Fibroblast of villous mesenchyme (primary cell): Measurements from ENCODE around the gene SYT5. TPM values are rescaled to one million over a fixed set of nuclear protein-coding genes. Genes with fewer than 3 reads are reported as not detected.

Source experiments
- DNase-seq: peaks from one replicate; pipeline ENCODE4 v3.0.0-alpha.2; 2010; ENCODE audit warnings: low read depth
- H3K4me3 ChIP-seq: 2 replicates; pipeline ENCODE4 v1.5.1; 2011; ENCODE audit warnings: low read depth, mild to moderate bottlenecking, low read length
- total RNA-seq: library from RNA; depleted of rRNA; stranded (reverse); fragments of >200 nt; gene quantifications from 2 replicates; pipeline ENCODE4 v1.2.3, GENCODE V29; 2012
- TF ChIP-seq, protein P1 (sequence below): IDR thresholded peaks from 2 replicates; pipeline ENCODE4 v1.5.1; 2012; ENCODE audit warnings: low read depth, mild to moderate bottlenecking, low read length; ENCODE audit not compliant: insufficient read depth

The SYT5 gene
- total RNA-seq, 1 donor, result 0.86 TPM

DNA sequence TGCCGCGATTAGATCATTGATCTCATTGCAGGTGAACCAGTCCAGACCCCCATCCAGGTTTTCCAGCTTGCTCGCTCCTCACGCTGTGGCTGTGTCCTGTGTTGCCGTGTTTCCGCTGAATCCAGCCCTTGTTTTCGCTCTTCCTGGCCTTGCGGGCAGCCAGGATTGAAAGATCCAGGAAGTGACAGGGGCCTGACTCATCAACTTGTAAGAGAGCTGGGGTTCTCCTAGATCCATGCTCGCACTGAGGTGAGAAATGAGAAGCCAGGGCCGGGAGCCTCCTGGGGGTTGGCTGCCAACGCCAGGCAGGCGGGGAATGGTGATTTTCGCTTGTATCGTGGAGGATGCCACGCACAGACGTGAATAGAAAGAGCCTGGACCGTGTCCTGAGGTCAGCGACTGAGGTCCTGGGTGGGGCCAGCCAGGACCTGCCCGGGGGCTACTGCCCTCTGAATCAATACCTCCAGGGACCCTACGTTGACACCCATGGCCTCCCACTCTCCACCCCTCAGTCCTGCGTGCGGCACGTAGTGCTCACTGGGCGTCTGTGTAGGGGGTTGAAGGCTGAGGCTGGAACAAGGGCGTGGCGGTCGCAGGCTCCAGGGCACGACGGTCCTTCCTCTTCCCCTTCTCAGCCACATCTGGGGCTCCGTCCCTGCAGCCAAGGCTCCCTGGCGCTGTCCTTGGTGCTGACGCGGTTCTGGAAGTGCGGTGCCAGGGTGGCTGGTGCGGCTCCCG, 36.5 kb upstream of the SYT5 start:
- peak overlapping the region; percentile 66 for H3K4me3 ChIP-seq
- DNase-seq, result peak; percentile 99
- TF ChIP-seq, protein P1, sequence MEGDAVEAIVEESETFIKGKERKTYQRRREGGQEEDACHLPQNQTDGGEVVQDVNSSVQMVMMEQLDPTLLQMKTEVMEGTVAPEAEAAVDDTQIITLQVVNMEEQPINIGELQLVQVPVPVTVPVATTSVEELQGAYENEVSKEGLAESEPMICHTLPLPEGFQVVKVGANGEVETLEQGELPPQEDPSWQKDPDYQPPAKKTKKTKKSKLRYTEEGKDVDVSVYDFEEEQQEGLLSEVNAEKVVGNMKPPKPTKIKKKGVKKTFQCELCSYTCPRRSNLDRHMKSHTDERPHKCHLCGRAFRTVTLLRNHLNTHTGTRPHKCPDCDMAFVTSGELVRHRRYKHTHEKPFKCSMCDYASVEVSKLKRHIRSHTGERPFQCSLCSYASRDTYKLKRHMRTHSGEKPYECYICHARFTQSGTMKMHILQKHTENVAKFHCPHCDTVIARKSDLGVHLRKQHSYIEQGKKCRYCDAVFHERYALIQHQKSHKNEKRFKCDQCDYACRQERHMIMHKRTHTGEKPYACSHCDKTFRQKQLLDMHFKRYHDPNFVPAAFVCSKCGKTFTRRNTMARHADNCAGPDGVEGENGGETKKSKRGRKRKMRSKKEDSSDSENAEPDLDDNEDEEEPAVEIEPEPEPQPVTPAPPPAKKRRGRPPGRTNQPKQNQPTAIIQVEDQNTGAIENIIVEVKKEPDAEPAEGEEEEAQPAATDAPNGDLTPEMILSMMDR, result no peak

DNA sequence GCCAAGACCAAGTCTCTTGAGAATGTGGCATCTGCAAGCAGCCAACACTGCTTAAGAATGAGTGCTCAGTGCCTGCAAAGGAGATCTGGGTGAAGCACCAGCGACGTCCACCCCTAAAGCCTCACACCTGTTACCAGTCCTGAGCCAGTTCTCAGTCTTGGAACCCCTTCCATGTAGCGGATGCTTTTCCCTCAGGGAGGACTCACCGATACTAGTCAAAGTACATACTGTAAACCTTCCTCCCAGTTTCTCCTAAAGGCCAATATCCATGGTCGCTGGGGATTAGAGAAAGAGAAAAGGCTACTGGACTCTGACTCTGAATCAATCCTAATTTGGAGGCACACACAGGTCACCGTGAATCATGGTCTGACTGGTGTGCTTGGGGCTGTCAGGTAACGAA, 33.5 kb upstream of the SYT5 start:
- H3K4me3 ChIP-seq, result no peak overlapping the region
- no peak for DNase-seq
- TF ChIP-seq, protein P1, result no peak

DNA sequence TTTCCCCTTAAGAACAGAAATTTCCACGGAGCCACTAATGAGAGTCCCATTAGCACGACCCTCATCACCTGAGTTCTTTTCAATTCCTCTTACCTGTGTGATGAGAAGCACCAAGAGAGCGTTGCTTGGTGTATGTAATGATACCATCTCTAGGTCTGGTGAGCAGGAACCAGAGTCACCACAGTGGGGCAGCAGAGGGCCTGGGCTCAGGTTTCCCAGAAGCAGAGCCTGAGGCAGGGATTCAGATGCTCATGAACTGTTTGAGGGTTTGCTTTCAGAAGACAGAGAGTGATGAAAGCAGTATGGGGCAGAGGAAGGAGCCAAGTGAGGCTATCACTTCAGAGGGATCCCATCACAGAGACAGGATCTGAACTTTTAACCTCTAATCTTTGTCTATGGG, 32.4 kb upstream of the SYT5 start:
- TF ChIP-seq, protein P1, result peak; percentile 19
- no peak overlapping the region for H3K4me3 ChIP-seq
- no peak for DNase-seq

DNA sequence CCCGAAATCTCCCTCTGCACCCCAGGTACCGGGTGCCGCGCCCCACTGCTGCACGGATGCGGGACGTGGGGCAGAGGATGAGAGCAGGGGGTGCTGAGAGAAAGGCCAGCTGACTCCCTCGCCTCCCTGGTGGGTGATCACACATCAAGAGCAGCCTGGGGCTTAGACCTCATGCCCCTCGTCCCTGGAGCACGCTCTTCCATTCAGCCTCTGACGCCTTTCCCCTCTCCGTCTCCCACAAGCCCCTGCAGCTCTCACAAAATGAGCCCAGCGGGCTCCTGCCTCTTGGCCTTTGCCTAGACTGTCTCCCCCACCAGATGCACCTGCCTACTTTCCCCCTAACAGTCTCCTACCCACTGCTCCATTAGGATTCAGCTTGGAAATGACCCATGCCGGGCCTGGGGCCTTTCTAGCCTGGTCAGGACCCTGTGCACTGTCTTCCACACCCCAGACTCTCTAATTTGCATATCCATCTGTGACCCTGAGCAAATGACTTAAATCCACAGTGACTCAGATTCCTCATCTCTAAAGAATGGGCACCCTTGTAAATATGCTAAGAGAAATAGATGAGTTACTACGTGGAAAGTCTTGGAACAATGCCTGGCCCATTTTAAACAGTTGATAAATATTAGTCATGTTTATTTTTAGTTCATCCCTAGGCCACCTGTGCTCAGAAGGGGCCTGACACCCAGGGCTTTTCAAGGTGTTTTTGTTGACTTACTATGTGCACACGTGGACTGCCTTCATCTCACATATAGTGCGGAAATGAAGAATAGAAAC, 29.8 kb upstream of the SYT5 start:
- TF ChIP-seq, protein P1, result no peak
- peak; percentile 95 for DNase-seq
- H3K4me3 ChIP-seq, result no peak overlapping the region

DNA sequence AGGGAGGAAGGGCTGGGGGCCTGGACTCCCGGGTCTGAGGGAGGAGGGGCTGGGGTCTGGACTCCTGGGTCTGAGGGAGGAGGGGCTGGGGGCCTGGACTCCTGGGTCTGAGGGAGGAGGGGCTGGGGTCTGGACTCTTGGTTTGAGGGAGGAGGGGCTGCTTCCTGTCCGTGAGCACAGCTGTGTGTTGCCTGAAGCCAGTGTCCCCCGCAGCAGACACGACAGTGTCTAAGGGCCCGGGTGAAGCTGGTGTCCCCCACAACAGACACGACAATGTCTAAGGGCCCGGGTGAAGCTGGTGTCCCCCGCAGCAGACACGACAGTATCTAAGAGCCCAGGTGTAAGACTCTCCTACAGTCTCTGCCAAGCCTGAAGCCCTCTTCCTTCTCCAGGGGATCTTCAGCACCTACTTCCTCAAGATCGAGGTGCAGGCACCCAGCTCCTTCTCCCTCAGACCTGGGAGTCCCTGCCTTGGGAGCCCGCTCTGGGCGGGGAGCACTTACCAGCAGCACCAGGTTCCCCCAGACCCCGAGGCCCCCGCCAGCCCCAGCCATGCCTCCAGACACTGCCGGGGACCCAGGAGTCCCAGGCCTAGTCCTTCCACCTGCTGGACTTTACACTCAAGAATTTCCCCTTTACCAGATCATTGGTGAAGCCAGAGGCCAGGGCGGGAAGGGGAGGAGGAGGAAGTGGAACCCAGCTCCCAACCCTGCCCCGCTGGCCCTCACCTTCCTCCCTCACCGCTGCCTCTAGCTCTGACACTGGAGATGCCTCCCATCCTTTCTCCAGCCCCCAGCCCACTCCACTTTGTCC, 29.0 kb upstream of the SYT5 start, which contains the start of gene PTPRH:
Gene PTPRH, minus strand, starts transcription at position 622 of the 813 bp plus-strand sequence. Its CDS starts 68 bp downstream, at position 554.
- TF ChIP-seq, protein P1, result no peak
- no peak for DNase-seq
- no peak within 1 kb of the TSS for H3K4me3 ChIP-seq

DNA sequence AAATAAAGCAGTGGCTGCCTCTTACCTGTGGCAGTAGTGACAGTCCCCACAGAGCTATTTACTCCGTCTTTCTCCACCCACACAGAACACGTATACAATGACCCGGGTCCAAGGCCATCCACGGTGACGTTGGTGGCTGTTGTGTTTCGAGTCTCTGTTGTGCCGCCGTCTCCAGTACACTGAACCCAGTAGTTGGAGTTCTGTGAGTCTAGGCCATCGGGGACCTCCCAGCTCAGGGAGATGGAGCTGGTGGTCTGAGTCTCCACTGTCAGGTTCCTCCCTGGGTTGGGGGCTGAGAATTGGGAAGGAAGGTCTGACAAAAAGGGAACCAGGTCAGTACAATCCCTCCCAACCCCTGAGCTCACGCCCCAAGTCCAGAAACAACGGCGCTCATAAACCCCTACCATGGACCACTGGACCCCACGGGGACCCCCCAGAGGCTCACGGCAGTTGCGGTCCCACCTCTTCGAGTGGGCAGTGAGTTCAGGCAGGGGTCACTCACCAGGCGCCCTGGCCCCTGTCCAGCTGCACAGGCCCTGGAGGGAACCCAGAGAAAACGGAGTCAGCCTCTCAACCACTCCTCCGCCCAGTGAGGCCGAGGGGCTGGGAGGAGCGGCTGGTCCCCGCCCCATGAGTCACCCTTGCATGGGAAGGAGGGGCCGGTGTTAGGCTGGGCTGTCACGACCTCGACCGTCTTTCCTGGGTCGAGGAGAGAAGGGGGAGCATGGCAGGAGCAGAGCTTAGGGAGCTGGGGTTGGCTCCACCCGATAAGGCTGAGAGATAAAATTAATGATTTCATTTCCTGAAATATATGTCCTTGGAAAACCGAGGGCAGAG, 26.8 kb upstream of the SYT5 start:
- TF ChIP-seq, protein P1, result no peak
- H3K4me3 ChIP-seq, result peak overlapping the region; percentile 55
- DNase-seq, result peak; percentile 96
